ENCODE data around the gene YAP1.

YAP1 gene

GRCh38 chr11:102230911-102231310, 120.7 kb downstream of the YAP1 start:
- DNase-seq (ENCODE audit: low read depth): no peak
- TF ChIP-seq CTCF (IDR thresholded peaks at IDR 0.05; ENCODE audit: control insufficient read depth, extremely low read depth, insufficient read depth): no peak
- H3K4me3 ChIP-seq (ENCODE audit: low read depth, low read length): no peak overlapping the region

GRCh38 chr11:102234779-102235439, 124.7 kb downstream of the YAP1 start:
- H3K4me3 ChIP-seq (ENCODE audit: low read depth, low read length): no peak overlapping the region
- no peak for DNase-seq (ENCODE audit: low read depth)
- TF ChIP-seq CTCF (IDR thresholded peaks at IDR 0.05; ENCODE audit: control insufficient read depth, extremely low read depth, insufficient read depth): no peak

GRCh38 chr11:102237096-102237735, 127.0 kb downstream of the YAP1 start:
- DNase-seq (ENCODE audit: low read depth): no peak
- no peak overlapping the region for H3K4me3 ChIP-seq (ENCODE audit: low read depth, low read length)
- no peak for TF ChIP-seq CTCF (IDR thresholded peaks at IDR 0.05; ENCODE audit: control insufficient read depth, extremely low read depth, insufficient read depth)

GRCh38 chr11:102238391-102238821, 128.2 kb downstream of the YAP1 start:
- DNase-seq (ENCODE audit: low read depth): no peak
- no peak overlapping the region for H3K4me3 ChIP-seq (ENCODE audit: low read depth, low read length)
- no peak for TF ChIP-seq CTCF (IDR thresholded peaks at IDR 0.05; ENCODE audit: control insufficient read depth, extremely low read depth, insufficient read depth)

GRCh38 chr11:102239448-102239847, 129.2 kb downstream of the YAP1 start:
- no peak for DNase-seq (ENCODE audit: low read depth)
- TF ChIP-seq CTCF (IDR thresholded peaks at IDR 0.05; ENCODE audit: control insufficient read depth, extremely low read depth, insufficient read depth): no peak
- no peak overlapping the region for H3K4me3 ChIP-seq (ENCODE audit: low read depth, low read length)

- no peak for DNase-seq (ENCODE audit: low read depth)
- TF ChIP-seq CTCF (IDR thresholded peaks at IDR 0.05; ENCODE audit: control insufficient read depth, extremely low read depth, insufficient read depth): no peak
- H3K4me3 ChIP-seq (ENCODE audit: low read depth, low read length): no peak overlapping the region
These were observed 129.7 kb downstream of the YAP1 start for GRCh38 chr11:102239911-102240310.

- no peak for TF ChIP-seq CTCF (IDR thresholded peaks at IDR 0.05; ENCODE audit: control insufficient read depth, extremely low read depth, insufficient read depth)
- no peak for DNase-seq (ENCODE audit: low read depth)
These were observed 130.3 kb downstream of the YAP1 start for GRCh38 chr11:102240502-102240901.

More at GRCh38 chr11:102240502-102240901, 130.3 kb downstream of the YAP1 start:
- H3K4me3 ChIP-seq (ENCODE audit: low read depth, low read length): no peak overlapping the region

All from LNCaP clone FGC (cell line).